Raji (cell line): ENCODE results near the gene FADS3.

ENCODE experiments used
- POLR2A ChIP-seq: IDR thresholded peaks from 2 replicates; pipeline ENCODE4 v1.6.1; 2011; ENCODE audit warnings: low read depth, low read length, control low read depth; ENCODE audit not compliant: insufficient read depth

FADS3 gene

DNA sequence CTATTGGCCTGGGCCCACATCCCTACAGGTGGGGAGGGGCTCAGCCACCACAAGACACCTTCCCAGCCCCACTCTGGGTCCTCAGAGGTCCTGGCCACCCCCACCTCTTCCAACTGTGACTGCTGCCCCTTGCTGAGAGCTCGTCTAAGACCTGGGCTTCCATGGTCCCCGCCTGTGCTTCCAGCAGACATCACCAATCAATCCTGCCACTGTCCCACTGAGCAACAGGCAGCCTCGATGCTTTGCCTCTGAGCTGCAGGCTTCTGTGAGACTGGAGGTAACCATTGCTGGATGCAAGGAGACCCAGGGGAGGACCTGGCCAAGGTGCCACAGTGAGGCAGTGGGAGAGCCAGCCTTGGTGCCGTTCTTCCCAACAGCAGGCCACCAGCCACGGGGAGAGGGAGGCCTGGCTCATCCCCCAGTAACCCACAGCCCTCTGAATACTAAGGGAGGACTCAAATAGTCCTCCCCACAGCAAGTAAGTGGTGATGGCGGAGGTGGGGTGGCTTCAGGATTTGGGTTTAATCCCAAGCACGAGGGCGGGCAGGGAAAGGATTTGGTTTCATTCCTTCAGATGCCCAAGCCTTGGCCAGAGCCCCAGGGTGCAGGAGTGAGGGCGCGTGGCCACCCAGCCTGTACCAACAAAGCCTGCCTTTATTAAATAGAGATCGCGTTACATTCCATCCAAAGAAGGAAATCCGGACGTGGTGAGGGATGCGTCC is 5.5 kb upstream of the FADS3 start:
- no peak for TF ChIP-seq POLR2A

GRCh38 chr11:61895718-61896059 is 4.3 kb upstream of the FADS3 start:
- TF ChIP-seq POLR2A = no peak

DNA sequence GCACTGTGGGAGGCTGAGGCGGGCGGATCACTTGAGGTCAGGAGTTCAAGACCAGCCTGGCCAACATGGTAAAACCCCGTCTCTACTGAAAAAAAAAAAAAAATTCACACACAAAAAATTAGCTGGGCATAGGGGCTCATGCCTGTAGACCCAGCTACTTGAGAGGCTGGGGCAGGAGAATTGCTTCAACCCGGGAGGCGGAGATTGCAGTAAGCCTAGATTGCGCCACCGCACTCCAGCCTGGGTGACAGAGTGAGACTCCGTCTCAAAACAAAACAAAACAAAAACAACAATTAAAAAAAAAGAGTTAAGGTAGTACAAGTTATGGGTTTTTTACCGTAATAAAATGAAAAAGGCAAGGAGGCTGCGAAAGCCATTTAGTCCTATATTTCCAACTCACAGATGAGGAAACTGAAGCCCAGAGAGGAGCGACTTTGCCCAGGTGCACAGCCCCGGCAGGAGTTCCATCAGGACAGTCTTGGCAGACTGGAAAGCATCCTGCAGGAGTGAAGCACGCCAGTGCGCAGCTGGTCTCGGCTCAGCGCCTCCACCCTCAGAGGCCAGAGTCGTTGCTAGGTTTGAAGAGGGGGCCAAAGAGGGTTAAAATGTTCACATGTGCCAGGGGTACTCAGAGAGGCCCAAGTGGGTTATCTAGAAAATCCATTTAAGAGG is 3.8 kb upstream of the FADS3 start:
- TF ChIP-seq POLR2A = no peak

GRCh38 chr11:61893981-61894380 is 2.6 kb upstream of the FADS3 start:
- no peak for TF ChIP-seq POLR2A

DNA sequence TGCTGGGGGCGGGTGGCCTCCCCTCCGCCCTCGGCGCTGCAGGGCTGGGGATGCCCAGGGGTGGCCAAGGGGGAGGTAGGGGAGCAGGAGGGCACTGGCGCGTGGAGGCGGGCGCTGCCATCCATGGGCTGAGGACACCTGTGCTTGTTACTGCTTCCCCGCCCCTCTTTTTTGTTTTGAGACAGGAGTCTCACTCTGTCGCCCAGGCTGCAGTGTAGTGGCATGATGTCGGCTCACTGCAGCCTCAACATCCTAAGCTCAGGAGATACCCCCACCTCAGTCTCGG is 683 bp upstream of the FADS3 start:
- no peak; the same call in 1 of the 2 replicates for TF ChIP-seq POLR2A

- TF ChIP-seq POLR2A = no peak
These were observed 615 bp downstream of the FADS3 start for GRCh38 chr11:61890529-61891330.

- TF ChIP-seq POLR2A = no peak
These were observed 1.5 kb downstream of the FADS3 start for GRCh38 chr11:61889831-61890230.

- no peak for TF ChIP-seq POLR2A
These were observed 2.8 kb downstream of the FADS3 start for GRCh38 chr11:61888590-61888989.

DNA sequence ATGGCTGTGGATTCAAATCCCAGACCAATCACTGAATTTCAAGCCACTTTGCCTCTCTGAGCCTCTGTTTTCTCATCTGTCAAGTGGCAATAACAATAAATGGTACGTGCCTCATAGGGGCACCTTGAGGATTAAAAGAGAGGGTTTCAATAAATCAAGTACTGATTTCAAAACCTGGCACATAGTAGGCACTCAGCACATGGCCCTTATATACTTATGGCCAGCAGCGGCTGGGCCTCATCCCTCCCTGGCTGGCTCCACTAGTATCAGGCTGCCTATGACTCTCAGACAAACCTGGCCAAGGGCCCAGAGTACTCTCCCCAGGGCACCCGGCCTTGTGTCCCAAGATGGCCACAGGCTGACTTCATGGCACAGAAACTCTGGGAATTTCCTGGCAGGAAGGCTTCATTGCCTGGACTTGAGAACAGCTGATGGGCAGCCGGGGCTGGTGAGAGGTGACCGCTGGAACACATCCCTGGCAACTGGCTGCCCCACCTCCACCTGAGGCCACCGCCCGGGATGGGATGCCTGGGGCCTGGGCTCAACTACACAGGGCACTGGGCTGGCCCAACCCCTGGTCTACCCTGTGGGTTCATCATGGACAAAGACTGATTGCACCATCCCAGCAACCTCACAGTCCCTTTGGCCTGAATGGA is 3.4 kb downstream of the FADS3 start:
- no peak for TF ChIP-seq POLR2A

DNA sequence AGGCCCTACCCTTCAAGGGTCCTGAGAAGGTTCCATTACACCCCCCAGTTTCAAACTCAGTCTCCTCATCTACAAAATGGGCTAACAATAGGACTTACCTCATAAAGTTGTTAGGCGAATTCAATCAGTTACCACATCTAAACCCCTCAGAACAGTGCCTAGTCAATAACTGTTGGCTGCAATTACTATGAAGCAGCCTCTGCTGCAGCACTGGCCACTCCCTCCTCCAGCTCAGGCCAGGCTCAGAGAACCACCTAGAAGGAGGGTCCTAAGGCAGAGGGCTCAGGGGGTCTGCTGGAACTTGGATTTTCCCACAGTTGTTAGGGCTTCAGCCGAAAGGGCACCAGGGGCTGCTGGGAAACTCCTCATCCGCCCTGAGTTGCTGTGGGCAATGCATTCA is 4.7 kb downstream of the FADS3 start:
- no peak for TF ChIP-seq POLR2A

GRCh38 chr11:61885784-61886580 is 5.4 kb downstream of the FADS3 start:
- TF ChIP-seq POLR2A = no peak

GRCh38 chr11:61885166-61885778 is 6.1 kb downstream of the FADS3 start:
- TF ChIP-seq POLR2A = no peak

- TF ChIP-seq POLR2A = no peak
These were observed 7.4 kb downstream of the FADS3 start for GRCh38 chr11:61883947-61884346.

GRCh38 chr11:61883327-61883726 is 8.0 kb downstream of the FADS3 start:
- no peak for TF ChIP-seq POLR2A

DNA sequence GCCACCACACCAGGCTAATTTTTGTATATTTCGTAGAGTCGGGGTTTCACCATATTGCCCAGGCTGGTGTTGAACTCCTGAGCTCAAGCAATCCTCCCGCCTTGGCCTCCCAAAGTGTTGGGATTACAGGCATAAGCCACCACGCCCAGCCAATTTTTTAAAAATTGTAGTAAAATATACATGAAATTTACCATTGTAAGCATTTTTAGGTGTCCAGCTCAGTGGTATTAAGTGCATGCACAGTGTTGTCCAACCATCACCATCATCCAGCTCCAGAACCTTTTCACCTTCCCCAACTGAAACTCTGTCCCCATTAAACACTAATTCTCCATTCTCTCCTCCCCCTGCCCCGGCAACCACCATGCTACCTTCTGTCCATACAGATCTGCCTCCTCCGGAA is 8.5 kb downstream of the FADS3 start:
- TF ChIP-seq POLR2A = no peak

DNA sequence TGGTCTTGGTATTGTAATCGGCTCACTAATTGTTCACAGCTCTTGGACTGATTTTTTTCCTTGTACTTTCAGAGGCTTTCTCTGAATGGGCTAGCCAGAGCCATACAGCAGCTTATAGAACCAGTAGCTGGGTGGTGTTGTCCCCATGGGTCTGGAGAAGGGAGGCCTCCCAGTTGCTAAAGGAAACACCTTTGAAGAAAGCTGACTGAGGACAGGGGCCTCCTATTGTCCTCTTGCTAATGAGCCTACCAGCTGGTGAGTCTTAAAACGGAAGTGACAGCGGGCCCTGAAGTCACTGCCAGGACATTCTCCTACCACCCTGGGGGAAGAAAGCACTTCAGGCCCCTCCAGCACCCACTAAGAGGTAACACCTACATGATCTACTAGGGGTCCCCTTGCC is 9.9 kb downstream of the FADS3 start:
- no peak for TF ChIP-seq POLR2A
